Left forelimb (tissue), 1 donor: ENCODE data around the gene DGAT2.

Source experiments
- DNase-seq: peaks from one replicate; pipeline ENCODE4 v3.0.0-alpha.2; 2018; ENCODE audit warnings: low spot score

The DGAT2 gene

GRCh38 chr11:75780888-75781287 is 12.3 kb downstream of the DGAT2 start:
- DNase-seq, result no peak

- DNase-seq, result no peak
Observed at GRCh38 chr11:75781296-75781695, 12.7 kb downstream of the DGAT2 start.

- no peak for DNase-seq
Observed at GRCh38 chr11:75781831-75782230, 13.3 kb downstream of the DGAT2 start.

GRCh38 chr11:75782540-75783263 is 14.1 kb downstream of the DGAT2 start:
- DNase-seq, result no peak

- DNase-seq, result no peak
Observed at GRCh38 chr11:75783416-75784084, 15.0 kb downstream of the DGAT2 start.

GRCh38 chr11:75784085-75784478 is 15.5 kb downstream of the DGAT2 start:
- no peak for DNase-seq

GRCh38 chr11:75784506-75784905 is 15.9 kb downstream of the DGAT2 start:
- no peak for DNase-seq

GRCh38 chr11:75785187-75785586 is 16.6 kb downstream of the DGAT2 start:
- no peak for DNase-seq

- DNase-seq, result no peak
Observed at GRCh38 chr11:75786101-75786736, 17.6 kb downstream of the DGAT2 start.

GRCh38 chr11:75789521-75789920 is 20.9 kb downstream of the DGAT2 start:
- DNase-seq, result no peak

GRCh38 chr11:75790986-75791385 is 22.4 kb downstream of the DGAT2 start:
- DNase-seq, result no peak

GRCh38 chr11:75792127-75792731 is 23.7 kb downstream of the DGAT2 start:
- DNase-seq, result no peak

- DNase-seq, result no peak
Observed at GRCh38 chr11:75792997-75793800, 24.6 kb downstream of the DGAT2 start.

GRCh38 chr11:75793966-75794365 is 25.4 kb downstream of the DGAT2 start:
- no peak for DNase-seq

GRCh38 chr11:75795276-75796090 is 26.9 kb downstream of the DGAT2 start:
- DNase-seq, result no peak

- no peak for DNase-seq
Observed at GRCh38 chr11:75796091-75796435, 27.5 kb downstream of the DGAT2 start.

GRCh38 chr11:75797116-75797515 is 28.5 kb downstream of the DGAT2 start:
- no peak for DNase-seq

GRCh38 chr11:75797792-75798191 is 29.2 kb downstream of the DGAT2 start:
- DNase-seq, result no peak

GRCh38 chr11:75800136-75800675 is 31.6 kb downstream of the DGAT2 start:
- DNase-seq, result no peak

- DNase-seq, result no peak
Observed at GRCh38 chr11:75800728-75801361, 32.3 kb downstream of the DGAT2 start.
